Measurements from ENCODE around the gene CDH4.

The CDH4 gene

DNA sequence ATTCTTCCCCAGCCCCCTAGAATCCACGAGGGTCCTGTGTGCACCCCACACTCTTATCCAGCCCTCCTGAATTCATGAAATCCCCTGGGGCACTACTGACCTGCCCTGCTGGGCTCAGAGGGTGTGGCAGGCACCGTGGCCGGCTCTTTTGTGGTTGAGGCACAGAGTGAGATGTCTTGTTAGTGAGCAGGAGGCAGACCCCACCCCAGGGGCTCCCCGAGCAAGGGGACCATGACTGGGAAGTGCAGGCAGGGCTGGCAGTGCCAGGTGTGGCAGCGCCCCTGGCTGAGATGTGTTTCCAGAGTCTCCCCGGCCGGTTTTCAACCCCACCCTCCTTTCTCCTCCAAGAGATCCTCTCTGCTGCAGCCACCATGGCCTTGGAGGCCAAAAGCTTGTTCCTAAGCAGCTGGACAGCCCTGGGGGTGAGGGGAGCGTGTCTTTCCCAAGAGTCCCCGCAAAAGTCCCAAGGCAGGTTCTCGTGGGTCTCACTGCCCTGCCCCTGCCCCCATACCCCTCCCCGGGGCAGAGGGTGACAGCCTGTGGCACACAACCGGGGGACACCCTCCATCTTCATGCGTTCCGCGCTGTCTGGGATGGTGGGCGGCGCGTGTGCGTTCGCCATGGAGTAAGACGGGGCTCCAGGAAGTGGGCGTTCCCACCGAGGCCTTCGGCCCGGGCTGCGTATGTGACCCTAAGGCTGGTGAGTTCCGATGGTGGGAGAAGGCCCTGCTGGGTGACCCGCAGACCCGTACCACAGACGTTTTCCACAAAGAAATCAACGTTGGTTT lies 604.8 kb downstream of the CDH4 start:
- no peak for FAIRE-seq

DNA sequence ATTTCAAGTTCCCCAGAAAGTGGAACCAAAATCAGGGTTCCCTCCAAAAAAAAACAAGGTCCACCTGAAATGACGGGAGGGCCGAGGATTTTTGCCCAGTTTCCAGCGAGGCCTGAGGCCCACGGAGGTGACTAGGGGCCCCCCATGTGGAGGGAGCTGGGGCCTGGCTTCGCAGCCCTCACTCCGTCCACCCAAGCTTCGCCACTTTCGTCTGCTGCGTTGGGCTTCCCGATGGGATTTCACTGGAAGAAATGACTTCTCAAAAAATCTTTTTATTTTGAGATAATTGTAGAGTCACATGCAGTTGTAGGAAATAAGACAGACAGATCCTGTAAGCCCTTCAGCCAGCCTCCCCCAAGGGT lies 605.3 kb downstream of the CDH4 start:
- no peak for FAIRE-seq

DNA sequence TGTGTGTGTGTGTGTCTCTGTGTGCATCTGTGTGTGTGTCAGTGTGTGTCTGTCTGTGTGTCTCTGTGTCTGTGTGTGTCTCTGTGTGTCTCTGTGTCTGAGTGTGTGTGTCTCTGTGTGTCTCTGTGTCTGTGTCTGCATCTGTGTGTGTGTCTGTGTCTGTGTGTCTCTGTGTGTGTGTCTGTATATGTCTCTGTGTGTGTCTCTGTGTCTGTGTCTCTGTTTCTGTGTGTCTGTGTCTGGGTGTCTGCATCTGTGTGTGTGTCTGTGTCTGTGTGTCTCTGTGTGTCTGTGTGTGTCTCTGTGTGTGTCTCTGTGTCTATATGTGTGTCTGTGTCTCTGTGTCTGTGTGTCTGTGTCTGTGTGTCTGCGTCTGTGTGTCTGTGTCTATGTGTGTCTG lies 605.8 kb downstream of the CDH4 start:
- FAIRE-seq = no peak

DNA sequence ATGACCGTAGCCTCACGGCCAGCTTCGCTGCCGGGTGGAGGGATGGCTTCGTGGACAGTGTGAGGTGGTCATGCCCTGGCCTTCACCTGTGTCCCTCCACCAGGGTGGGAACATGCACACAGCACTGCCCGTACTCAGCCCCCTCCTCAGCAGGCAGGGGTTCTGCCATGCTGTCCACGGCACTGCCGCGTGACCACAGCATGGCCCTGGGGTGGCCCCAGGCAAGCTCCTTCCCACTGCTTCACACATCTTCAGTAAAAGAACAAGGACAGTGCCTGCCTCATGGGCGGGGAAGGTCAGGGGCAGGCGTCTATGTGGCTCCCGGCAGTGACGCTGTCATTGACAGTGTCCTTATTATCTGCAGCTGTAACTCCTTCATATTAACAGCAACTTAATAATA lies 607.7 kb downstream of the CDH4 start:
- FAIRE-seq = no peak

DNA sequence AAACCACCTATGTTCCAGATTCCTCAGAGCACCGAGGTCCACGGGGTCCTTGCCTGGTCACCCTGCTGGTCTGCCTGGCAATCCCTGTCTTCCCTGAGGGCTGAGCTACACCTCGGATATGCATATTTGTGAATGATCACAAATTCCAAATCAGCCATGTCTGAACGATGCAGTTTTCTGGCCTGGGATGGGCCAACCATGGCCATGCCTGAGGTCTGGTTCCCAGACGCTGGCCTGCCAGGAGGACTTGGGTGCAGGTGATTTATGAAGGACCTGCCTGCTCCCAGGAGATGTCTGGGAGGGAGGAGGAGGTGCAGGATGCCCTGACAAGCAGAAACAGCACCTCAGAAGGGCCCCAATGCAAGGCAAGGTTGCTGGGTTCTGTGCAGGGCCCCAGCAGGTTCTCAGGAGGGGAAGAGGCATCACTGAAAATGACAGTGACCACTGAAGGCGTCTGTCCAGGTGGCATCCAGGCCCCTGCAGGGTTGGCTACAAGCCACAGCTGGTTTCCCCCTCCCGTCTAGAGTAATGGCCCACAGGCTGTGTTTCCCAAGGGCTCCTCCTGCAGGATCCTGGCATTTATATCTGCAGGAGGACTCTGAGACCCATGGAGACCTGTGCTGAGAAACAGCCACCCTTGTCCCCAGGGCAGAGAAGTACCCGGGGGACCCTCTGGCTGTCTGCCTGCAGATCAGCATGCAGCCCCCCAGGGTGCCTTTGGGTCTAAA lies 608.4 kb downstream of the CDH4 start:
- no peak for FAIRE-seq

DNA sequence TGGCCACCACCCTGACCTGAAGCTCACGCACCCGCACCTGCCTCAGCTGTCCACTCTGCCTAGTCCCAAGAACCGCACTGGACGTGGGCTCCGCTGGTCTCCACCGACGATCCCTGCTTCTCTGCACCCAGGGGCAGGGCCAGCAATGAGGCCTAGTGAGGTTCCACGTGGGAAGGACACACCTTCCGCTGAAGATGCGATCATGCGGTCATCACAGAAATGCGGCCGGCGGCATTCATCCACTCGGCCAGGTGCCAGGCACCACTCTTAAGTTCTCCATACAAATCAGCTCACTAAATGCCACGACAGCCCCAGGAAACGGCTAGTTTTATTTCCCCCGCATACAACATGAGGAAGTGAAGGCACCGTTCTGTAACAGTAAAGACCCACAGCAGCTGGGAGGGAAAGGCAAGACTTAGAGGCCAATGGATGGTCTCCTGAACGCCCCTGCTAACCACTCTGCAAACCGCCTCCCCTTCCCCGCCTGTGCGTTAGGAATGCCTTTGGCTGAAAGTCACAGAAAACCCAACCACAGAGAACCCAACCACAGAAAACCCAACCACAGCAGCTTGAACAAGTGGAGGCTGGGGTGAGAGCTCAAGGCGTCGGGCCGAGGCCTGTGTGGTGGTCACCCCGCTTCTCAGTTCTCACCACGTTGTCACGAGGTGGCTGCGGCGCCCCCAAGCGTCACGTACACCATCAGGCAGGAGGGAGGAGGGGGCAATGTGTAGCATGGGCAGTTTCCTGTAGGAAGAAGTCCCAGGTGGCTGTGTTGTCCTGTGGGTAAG lies 609.2 kb downstream of the CDH4 start:
- FAIRE-seq = no peak

DNA sequence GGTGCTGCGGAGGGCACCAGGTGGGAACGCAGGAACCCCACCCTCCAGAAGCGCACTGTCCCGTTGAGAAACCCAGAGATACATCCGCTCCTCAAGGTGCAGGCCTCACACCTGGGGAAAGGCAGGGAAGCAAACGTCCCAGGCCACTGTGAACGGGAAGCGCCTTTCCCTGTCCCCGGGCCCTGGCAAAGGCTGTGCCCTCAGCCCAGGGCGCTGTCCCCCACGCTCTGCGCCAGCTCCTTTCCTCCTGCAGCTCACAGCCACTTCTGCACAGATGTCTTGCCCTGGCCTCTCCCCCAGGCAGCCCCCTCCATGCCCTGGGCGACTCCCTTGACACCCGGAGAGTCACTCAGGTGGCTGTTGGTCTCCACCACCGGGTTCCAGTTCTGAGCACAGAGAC lies 609.8 kb downstream of the CDH4 start:
- FAIRE-seq = no peak

DNA sequence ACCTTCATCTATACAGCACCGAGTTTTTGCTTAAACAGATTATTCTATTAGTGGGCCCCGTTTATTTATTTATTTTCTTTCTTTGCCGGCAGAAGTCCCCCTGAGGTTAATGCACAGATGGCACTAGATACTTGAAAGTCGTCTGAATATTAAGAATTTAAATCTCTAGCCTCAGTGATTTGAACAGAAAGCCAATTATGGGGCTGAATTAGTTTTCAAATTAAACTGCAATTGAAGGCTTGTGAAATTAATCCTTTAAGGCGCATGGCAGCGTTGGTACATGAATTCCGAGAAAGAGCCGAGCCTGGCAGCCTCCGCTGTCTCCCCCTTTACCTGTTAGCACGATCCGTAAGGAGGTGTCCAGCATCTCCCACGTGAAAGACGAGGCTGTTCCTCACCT lies 610.8 kb downstream of the CDH4 start:
- FAIRE-seq = no peak

DNA sequence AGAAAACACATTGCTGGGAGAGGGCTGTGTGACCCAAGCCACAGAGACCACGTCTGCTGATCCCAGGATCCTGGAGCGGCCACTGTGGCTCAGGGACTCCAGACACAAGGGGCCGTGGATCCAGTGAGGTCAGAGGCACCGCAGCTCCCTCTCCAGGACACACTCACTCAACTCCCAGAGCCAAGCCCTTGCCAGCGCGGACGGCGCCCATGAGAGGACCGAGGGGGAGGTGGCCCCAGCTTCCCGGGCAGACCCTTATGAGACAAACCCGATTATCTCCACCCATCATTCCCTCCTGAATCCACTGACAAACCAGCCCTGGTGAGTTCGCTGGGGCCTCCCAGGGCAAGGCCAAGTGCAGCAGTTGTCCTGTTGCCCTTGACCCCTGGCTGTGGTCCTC lies 612.4 kb downstream of the CDH4 start:
- FAIRE-seq = no peak

DNA sequence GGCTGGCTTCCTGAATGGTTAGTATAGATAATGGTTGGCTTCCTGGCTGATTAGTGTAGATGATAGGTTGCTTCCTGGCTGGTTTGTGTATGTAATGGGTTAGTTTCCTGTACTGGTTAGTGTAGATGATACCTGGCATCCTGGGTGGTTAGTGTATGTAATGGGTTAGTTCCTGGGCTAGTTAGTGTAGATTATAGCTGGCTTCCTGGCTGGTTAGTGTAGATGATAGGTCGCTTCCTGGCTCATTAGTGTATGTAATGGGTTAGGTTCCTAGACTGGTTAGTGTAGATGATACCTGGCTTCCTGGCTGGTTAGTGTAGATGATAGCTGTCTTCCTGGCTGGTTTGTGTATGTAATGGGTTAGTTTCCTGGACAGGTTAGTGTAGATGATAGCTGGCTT lies 613.3 kb downstream of the CDH4 start:
- no peak for FAIRE-seq

DNA sequence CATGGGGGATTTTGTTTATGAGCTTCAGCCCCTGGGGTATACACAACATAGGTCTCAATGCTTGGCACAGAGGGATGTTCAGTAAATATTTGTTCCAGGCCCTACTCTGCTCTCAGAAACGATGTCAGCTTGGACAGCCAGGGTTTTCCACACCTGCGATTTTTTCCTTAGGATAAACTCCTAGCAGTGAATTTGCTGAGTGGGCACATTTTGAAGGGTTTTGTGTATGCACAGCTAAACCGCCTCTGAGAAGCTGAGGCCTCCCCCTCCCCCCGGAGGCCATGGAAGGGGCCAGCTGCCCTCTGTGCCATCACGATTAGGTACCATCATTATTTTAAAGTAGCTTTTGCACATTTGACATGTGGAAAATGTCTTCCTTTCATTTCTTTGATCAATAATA lies 614.1 kb downstream of the CDH4 start:
- FAIRE-seq = no peak

DNA sequence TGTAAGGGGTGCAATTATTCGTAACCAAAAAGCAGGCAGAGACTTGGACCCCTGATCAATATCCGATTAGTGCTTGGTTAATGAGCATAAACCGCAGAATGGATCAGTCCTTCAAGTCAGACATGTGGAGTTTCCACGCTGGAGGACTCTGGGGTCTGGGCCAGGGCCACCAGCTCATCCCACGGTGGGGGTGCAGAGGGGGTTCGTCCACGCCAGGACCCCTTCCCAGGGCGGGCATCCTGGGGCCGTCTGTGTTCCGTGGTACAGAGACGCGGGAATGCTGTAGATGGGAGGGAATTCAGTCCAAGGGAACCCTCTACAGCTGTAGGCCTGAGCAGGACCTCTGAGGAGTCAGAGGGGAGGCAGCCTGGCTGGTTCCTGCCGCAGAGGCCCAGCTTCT lies 615.9 kb downstream of the CDH4 start:
- no peak for FAIRE-seq

DNA sequence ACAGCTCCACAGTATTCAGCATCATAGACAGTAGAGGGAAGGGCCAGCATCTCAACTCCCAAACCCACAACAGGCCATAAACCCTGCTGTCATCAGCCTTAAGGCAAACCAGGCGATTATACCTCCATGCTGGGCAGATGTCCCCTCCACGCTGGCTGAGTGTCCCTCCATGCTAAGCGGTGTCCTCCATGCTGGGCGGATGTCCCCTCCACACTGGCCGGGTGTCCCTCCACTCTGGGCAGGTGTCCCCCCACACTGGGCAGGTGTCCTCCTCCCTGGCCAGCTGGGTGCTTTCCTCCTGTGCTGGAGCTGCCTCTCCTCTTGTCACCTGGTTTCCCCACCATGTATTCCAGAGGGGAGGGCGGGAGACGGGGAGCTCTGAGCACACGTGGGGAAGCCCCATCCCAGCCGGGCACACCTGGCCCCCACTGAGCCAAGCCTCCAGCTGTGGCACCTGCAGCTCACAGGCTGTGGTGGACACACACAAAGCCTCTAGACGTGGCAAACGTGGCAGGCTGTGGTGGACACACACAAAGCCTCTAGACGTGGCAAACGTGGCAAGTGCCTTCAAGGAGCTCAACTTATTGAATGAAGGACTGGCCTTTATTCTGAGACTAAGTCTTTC lies 616.5 kb downstream of the CDH4 start:
- FAIRE-seq = no peak

DNA sequence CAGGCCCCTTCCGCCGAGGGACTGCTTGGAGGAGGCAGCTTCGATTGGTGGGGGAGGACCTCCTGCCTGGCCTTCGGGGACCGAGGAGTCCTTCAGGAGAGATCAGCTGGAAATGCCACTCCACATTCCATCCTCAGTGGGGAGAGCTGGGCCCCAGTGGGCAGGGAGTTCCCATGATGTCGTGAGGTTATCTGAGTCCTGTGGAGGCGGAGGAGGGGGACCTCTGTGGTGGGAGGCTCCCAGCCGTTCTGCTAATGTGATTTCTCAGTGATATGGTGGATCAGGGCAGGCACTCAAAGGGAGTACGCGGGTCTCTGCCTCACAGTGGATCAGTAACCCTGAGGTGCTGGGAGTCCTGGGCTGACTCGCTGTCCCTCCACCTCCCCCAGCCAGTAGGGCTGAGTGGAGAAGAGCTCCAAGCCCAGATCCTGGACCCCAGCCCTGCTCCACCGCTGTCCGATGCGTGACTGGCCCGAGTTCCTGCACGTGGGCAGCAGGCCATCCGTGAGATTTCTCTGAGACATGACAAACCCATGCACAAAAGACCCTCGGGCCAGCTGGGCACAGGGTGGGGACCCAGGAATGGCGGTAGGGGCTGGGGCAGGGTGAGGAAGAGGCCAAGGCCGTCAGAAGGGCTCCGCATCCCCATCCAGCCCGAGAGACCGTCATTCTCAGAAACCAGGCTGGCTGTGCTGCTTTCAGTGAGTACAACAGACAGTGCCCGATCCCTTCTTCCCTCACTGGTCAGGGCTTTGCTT lies 617.9 kb downstream of the CDH4 start:
- FAIRE-seq = no peak

DNA sequence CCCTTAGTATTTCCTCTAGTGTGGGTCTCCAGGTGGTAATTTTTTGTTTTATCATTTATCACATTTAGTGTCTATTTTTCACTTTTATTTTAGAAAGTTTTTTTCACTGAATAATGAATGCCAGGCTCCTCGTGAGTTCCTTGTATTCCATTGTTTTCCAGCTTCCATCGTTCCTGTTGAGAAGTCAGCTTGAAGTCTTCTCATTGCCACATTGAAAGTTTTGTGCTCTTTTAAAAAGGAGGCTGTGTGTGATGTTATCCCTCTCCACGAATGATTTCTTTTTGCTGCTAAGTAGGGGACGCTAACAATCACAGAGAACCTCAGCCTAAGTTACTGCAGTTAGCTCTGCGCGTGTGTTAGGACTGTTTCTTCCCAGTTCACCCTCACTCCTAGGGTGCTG lies 619.1 kb downstream of the CDH4 start:
- FAIRE-seq = no peak

DNA sequence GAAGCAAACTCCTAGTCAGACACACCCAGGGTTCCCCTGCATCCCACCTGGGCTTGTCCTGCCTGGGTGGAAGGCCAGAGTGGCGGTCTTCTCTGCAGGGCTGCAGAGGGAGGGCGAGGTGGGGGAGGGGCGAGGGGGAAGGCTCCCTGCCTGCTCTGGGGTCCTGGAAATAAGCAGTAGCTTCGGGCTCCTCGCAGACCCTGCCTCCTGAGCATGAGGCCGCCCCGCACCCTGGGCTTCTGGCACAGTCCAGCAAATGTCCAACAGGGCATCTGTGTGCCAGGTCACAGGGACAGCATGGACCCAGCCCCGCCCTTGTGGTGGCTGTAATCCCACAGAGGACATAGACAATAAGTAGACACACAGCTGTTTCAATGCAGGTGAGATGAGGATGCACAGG lies 619.9 kb downstream of the CDH4 start:
- FAIRE-seq = no peak

DNA sequence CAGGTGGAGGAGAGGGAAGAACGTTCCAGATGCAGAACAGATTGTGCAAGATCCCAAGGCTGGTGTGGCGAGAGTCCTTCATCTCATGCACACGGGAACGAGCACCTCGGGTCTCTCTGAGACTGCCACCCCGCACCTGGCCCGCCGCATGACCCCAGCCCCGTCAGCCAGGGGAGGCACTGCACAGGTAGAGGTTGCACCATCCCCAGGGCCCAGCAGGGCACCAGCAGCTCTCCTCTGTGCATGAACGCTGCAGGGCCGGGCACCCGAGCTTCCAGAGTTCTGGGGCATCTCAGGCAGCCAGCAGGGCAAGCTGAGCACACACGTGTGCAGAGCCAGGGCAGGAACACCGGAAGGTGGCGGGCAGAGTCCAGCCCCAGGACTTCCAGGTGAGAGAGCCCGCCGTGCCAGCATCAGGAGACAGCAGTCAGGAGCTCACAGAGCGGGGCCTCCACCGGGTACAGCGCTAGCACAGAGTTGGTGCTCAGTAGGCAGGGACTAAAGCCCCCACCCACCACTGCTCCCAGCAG lies 620.4 kb downstream of the CDH4 start:
- FAIRE-seq = no peak

DNA sequence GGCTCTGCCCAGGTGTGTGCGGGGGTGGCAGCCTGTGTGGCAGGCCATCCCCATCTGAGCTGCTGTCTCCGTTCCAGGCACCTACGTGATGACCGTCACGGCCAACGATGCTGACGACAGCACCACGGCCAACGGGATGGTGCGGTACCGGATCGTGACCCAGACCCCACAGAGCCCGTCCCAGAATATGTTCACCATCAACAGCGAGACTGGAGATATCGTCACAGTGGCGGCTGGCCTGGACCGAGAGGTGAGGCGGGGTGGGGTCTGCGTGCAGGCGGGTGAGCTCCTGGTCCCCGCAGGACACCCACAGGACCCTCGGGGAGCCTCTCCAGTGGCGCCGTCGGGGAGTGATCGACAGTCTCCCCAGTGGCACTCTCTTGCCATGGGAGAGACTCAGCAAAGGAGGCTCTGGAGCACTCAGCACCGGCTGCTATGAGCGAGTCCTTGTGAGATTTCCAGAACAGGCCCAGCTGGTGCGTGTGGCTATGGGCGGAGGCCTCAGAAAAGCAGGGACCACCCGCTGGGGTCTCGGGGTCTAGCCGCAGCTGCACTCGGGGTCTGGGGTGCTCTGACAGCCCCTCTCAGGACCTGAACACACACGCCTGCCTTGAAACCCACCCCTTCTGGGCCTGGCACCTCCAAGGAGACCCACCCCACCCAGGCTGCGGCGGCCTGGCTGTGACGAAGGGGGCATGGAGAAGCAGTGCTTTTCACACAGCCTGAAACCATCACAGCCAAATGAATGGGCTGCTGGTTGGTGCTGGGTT lies 621.8 kb downstream of the CDH4 start:
- no peak for FAIRE-seq

DNA sequence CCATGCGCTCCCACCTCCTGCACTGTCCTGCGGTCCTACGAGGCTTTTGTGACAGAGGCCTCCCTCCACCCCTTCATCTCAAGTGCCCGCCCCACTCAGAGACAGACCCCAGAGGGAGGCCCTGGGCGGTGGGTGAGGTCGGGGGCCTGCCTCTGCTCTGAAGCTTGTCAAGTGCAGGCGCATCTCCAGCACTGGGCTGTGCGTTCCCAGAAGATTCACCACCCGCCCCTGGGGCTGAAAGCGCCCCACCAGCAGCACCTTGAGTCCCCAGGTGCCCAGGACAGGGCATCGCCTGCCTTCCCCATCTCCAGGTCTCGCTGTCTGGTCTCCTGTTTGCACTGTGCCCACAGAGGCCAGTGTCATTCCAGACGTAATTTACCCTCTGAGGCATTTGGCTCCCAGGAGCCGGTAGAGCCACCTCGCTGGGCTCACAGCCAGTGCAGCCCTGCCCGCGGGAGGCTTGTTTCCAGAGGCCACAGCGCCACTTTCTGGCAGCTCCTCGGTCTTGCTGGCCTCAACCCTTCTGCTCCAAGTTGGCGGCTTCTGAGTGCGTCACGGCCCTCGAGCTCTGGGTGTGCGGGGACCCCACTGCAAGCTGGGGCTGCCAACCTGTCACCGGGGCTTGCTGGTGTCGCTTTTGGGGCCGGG lies 622.5 kb downstream of the CDH4 start:
- no peak for FAIRE-seq

DNA sequence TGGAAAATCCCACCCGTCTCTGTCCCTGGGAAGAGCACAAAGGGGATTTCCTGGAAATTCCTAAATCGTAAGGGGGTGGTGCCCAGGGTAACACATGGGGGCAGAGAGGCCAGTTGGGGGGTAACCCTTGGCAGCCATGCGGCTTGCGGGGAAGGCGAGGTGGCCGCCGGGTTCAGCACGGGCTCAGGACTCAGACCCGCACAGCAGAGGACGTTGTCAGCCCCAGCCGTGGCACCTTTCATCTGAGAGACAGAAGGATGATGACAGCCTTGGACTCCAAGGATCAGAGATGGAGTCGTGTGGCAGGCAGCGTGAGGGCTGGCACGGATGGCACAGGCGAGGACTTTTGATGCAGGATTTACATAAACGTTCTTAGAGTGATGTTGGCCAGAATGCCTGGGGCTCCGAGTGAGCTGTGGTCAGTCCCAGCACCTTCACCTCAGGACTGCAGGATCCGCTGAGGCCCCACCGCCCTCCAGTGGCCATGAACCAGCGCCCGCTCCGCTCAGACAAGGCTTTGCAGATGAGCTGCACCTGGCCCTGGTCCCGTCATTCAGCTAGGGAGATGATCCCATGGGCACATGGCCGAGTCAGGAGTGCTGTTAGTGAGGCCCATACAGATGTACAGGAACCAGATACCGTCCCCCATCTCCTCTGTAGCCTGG lies 623.3 kb downstream of the CDH4 start:
- FAIRE-seq = no peak
